CD14-positive monocyte (primary cell): ENCODE data around the gene SMARCB1. TPM values are rescaled to one million over a fixed set of nuclear protein-coding genes. Genes with fewer than 3 reads are reported as not detected.

Experiments
- DNase-seq, 3 donors: peaks; one replicate each; pipeline ENCODE4 v3.0.0-alpha.2; 2011 to 2022
- H2AFZ ChIP-seq: 2 replicates; pipeline ENCODE4 v1.6.0; 2012; ENCODE audit warnings: mild to moderate bottlenecking, low read depth, low read length, inconsistent platforms; ENCODE audit not compliant: insufficient read depth, poor library complexity, severe bottlenecking
- H3K27ac ChIP-seq, 2 donors: 1 replicate in 1 of 2; 2 replicates in 1 of 2; pipeline ENCODE4 v1.5.1; 2012 to 2013; ENCODE audit warnings: low read length in 2 of 2, control low read depth in 1 of 2, inconsistent platforms in 1 of 2, low read depth in 1 of 2, mild to moderate bottlenecking in 1 of 2
- H3K27me3 ChIP-seq, 2 donors: one replicate each; pipeline versions ENCODE4 v1.6.0 to v1.6.1; 2011 to 2013; ENCODE audit warnings: low read length in 2 of 2; ENCODE audit not compliant: control insufficient read depth in 2 of 2, insufficient read depth in 2 of 2
- H3K36me3 ChIP-seq, 2 donors: replicated peaks in 1 of 2; 1 replicate in 1 of 2; 2 replicates in 1 of 2; pipeline versions ENCODE4 v1.5.1 to v1.6.1; 2012 to 2013; ENCODE audit warnings: low read length in 2 of 2, control low read depth in 1 of 2, inconsistent platforms in 1 of 2, mild to moderate bottlenecking in 1 of 2; ENCODE audit not compliant: insufficient read depth in 2 of 2, control insufficient read depth in 1 of 2
- H3K4me1 ChIP-seq, 2 donors: 1 replicate in 1 of 2; 2 replicates in 1 of 2; pipeline versions ENCODE4 v1.5.1 to v1.6.1; 2012 to 2013; ENCODE audit warnings: low read length in 2 of 2, control low read depth in 1 of 2, inconsistent platforms in 1 of 2, mild to moderate bottlenecking in 1 of 2, moderate library complexity in 1 of 2; ENCODE audit not compliant: insufficient read depth in 2 of 2, control insufficient read depth in 1 of 2
- H3K4me2 ChIP-seq: replicated peaks from 2 replicates; pipeline ENCODE3; 2012; ENCODE audit warnings: low read length, moderate library complexity, mild to moderate bottlenecking; ENCODE audit not compliant: poor library complexity, severe bottlenecking; ENCODE audit errors: extremely low read depth
- H3K4me3 ChIP-seq, 3 experiments: fragments of 200-600 bp in 1 of 3; sonication (generic) in 1 of 3; replicated peaks in 1 of 3; 1 replicate in 2 of 3; 2 replicates in 1 of 3; pipeline ENCODE4 v1.5.1; 2011 to 2013; ENCODE audit warnings: low read length in 3 of 3, mild to moderate bottlenecking in 3 of 3, control low read depth in 2 of 3, low read depth in 2 of 3, inconsistent platforms in 1 of 3, moderate library complexity in 1 of 3
- H3K79me2 ChIP-seq: 2 replicates; pipeline ENCODE4 v1.6.0; 2012; ENCODE audit warnings: mild to moderate bottlenecking, control low read depth, inconsistent platforms, low read length, moderate library complexity; ENCODE audit not compliant: insufficient read depth
- H3K9ac ChIP-seq: 2 replicates; pipeline ENCODE4 v1.6.0; 2017; ENCODE audit warnings: low read length, mild to moderate bottlenecking; ENCODE audit not compliant: insufficient read depth, poor library complexity, severe bottlenecking
- H3K9me3 ChIP-seq, 2 donors: replicated peaks in 1 of 2; 1 replicate in 1 of 2; 2 replicates in 1 of 2; pipeline versions ENCODE4 v1.5.1 to v1.6.1; 2012 to 2013; ENCODE audit warnings: low read length in 2 of 2, control low read depth in 1 of 2; ENCODE audit not compliant: control insufficient read depth in 1 of 2, insufficient read depth in 1 of 2
- H4K20me1 ChIP-seq: 2 replicates; pipeline ENCODE4 v1.6.0; 2012; ENCODE audit warnings: mild to moderate bottlenecking, low read length, control low read depth, moderate library complexity; ENCODE audit not compliant: insufficient read depth
- H3K27ac Mint-ChIP-seq, 7 donors: one replicate each; pipeline ENCODE4 v1.8.0; 2020; ENCODE audit warnings: mild to moderate bottlenecking in 7 of 7, mixed read lengths in 7 of 7, moderate library complexity in 6 of 7, inconsistent platforms in 2 of 7
- H3K27me3 Mint-ChIP-seq, 3 donors: one replicate each; pipeline ENCODE4 v1.8.0; 2021 to 2022; ENCODE audit warnings: low read depth in 3 of 3, mild to moderate bottlenecking in 3 of 3, mixed read lengths in 3 of 3, moderate library complexity in 3 of 3, inconsistent platforms in 1 of 3
- H3K36me3 Mint-ChIP-seq, 2 donors: one replicate each; pipeline ENCODE4 v1.8.0; 2020; ENCODE audit warnings: mixed read lengths in 2 of 2, inconsistent platforms in 1 of 2, mild to moderate bottlenecking in 1 of 2
- H3K4me1 Mint-ChIP-seq: one replicate; pipeline ENCODE4 v1.8.0; 2020; ENCODE audit warnings: mild to moderate bottlenecking, mixed read lengths
- H3K4me3 Mint-ChIP-seq, 2 donors: one replicate each; pipeline ENCODE4 v1.8.0; 2020; ENCODE audit warnings: mild to moderate bottlenecking in 2 of 2, mixed read lengths in 2 of 2, moderate library complexity in 1 of 2
- H3K9me3 Mint-ChIP-seq, 7 donors: one replicate each; pipeline ENCODE4 v1.8.0; 2020 to 2022; ENCODE audit warnings: mixed read lengths in 7 of 7, mild to moderate bottlenecking in 6 of 7, moderate library complexity in 6 of 7, inconsistent platforms in 2 of 7
- WGBS: methylation state at CpG from one replicate; pipeline ENCODE4 v1.1.5; 2013; ENCODE audit warnings: missing lambda C conversion rate; ENCODE audit not compliant: insufficient coverage; 5-methylcytosine and 5-hydroxymethylcytosine counted together
- intact Hi-C, 2 donors: fragments of 100-400 bp; cut with micrococcal nuclease; formaldehyde crosslinking; loops; one replicate each; pipeline versions ENCODE4 v1.15.0 to v1.15.1; 2023
- polyA plus RNA-seq, 3 donors: library from polyadenylated mRNA; depleted of rRNA in 1 of 3; unstranded in 2 of 3; stranded (reverse) in 1 of 3; fragments of 300-500 nt in 2 of 3; fragments of >200 nt in 1 of 3; fragmentation: Illumina TruSeq in 2 of 3; gene quantifications; 1 replicate in 2 of 3; 2 replicates in 1 of 3; pipeline ENCODE4 v1.2.3, GENCODE V29; 2012 to 2021
- TF ChIP-seq, protein P1 (sequence below): fragments of 200-600 bp; IDR thresholded peaks from one replicate; pipeline ENCODE4 v1.8.0; 2022; ENCODE audit warnings: antibody characterized with exemption, mild to moderate bottlenecking

Gene SMARCB1
- polyA plus RNA-seq, 3 donors, result 30.3 to 71.8 (median 31.5) TPM

DNA sequence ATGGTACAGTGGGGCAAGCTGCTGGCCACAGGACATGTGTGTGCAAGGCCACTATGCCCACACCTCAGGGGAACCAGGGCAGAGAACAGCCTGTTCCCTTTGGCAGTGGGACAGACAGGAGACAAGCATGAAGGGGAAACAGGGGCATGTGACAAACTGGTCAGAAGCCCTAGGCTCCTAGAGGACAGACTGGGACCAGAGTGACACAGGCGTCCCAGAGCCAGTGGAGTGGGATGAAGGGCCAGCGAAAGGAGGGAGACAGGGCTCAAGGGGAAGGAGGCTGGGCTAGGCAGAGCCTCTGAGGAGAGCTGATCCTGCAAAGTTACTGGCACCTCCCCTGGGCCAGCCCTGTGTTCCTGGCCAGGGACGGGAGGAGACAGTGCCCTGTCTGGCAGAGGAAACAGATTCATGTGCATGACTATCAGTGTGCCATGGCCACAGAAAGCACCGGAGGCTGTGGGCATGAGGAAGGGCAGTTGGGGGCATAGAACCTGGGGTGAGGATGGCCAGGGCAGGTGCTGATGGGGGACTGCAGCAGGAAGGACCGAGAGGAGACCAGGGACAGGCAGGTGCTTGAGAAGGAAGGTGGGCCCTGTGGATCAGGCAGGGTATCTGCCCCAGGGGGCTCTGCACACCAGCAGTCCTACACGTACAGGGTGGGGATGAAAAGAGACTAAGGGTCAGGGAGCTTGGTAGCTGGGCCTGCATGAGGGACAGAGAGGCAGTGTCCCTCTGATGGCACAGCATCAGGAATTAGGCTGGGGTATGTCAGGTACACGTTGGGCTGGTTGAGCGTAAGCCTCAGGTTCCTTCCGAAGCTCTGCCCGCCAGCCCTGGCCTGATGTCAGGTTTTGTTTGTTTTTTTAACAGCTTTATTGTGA, 42.3 kb downstream of the SMARCB1 start:
- Histone ChIP-seq H3K27ac (no peak overlapping the region), H3K36me3 (peaks cover 77 to 98% of the 10 kb centered on the region in 2 donors), H3K79me2 (no peaks in the 10 kb centered on the region), H3K4me1 (no peaks in the 10 kb centered on the region), H3K4me2 (no peak overlapping the region), H3K9ac (no peak overlapping the region), H2AFZ (no peak overlapping the region), H3K4me3 (no peak overlapping the region), H3K27me3 (no peaks in the 10 kb centered on the region), H4K20me1 (peaks cover 30% of the 10 kb centered on the region), H3K9me3 (no peaks in the 10 kb centered on the region)
- Mint-ChIP-seq H3K36me3 (peaks cover 67 to 99% of the 10 kb centered on the region in 2 donors), H3K27me3 (peaks cover 0 to 4% (median 0%) of the 10 kb centered on the region in 3 donors), H3K4me3 (no peak overlapping the region), H3K9me3 (peaks cover 0 to 3% (median 0%) of the 10 kb centered on the region in 7 donors), H3K27ac (peak overlapping the region in 3 of 7 donors; percentile 38 to 75 (median 59)), H3K4me1 (no peaks in the 10 kb centered on the region)
- intact Hi-C loops, result no loop called here
- no peak for DNase-seq
- WGBS, result 96% methylated on average over 6 of the region's 10 CpGs
- TF ChIP-seq, protein P1, sequence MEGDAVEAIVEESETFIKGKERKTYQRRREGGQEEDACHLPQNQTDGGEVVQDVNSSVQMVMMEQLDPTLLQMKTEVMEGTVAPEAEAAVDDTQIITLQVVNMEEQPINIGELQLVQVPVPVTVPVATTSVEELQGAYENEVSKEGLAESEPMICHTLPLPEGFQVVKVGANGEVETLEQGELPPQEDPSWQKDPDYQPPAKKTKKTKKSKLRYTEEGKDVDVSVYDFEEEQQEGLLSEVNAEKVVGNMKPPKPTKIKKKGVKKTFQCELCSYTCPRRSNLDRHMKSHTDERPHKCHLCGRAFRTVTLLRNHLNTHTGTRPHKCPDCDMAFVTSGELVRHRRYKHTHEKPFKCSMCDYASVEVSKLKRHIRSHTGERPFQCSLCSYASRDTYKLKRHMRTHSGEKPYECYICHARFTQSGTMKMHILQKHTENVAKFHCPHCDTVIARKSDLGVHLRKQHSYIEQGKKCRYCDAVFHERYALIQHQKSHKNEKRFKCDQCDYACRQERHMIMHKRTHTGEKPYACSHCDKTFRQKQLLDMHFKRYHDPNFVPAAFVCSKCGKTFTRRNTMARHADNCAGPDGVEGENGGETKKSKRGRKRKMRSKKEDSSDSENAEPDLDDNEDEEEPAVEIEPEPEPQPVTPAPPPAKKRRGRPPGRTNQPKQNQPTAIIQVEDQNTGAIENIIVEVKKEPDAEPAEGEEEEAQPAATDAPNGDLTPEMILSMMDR, result no peak

DNA sequence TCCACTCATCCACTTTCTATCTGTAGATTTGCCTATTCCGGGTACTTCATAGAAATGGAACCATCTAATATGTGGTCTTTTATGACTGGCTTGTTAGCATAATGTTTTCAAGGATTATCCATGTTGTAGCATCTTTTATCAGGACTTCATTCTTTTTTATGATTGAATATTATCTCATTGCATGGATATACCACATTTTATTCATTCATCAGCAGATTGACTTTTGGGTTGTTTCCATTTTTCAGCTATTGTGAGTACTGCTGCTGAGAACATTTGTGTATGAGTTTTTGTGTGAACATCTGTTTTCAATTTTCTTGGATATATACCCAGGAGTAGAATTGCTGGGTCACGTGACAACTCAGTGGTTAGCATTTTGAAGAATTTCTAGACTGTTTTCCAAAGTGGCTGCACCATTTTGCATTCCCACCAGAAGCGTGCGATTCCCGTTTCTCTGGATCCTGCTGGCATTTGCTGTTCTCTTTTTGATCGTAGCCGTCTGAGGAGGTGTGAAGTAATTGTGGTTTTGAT, 43.1 kb downstream of the SMARCB1 start:
- Mint-ChIP-seq H3K36me3 (peaks cover 63 to 98% of the 10 kb centered on the region in 2 donors), H3K27ac (no peak overlapping the region), H3K4me3 (no peak overlapping the region), H3K27me3 (peaks cover 0 to 4% (median 0%) of the 10 kb centered on the region in 3 donors), H3K4me1 (no peaks in the 10 kb centered on the region), H3K9me3 (peaks cover 0 to 3% (median 0%) of the 10 kb centered on the region in 7 donors)
- Histone ChIP-seq H3K4me3 (no peak overlapping the region), H4K20me1 (peaks cover 30% of the 10 kb centered on the region), H3K4me2 (no peak overlapping the region), H3K36me3 (peaks cover 74 to 95% of the 10 kb centered on the region in 2 donors), H2AFZ (no peak overlapping the region), H3K27ac (no peak overlapping the region), H3K9ac (no peak overlapping the region), H3K79me2 (no peaks in the 10 kb centered on the region), H3K9me3 (no peaks in the 10 kb centered on the region), H3K4me1 (no peaks in the 10 kb centered on the region), H3K27me3 (no peaks in the 10 kb centered on the region)
- WGBS, result 100% methylated on average over 3 of the region's 7 CpGs
- TF ChIP-seq, protein P1, result no peak
- no peak for DNase-seq
- intact Hi-C loops, result no loop called here
